ENCODE data around the gene PHC2. TPM values are rescaled to one million over a fixed set of nuclear protein-coding genes. Genes with fewer than 3 reads are reported as not detected.

Gene PHC2
- total RNA-seq, 1 experiment from 2014 or later: 9.4 TPM

DNA sequence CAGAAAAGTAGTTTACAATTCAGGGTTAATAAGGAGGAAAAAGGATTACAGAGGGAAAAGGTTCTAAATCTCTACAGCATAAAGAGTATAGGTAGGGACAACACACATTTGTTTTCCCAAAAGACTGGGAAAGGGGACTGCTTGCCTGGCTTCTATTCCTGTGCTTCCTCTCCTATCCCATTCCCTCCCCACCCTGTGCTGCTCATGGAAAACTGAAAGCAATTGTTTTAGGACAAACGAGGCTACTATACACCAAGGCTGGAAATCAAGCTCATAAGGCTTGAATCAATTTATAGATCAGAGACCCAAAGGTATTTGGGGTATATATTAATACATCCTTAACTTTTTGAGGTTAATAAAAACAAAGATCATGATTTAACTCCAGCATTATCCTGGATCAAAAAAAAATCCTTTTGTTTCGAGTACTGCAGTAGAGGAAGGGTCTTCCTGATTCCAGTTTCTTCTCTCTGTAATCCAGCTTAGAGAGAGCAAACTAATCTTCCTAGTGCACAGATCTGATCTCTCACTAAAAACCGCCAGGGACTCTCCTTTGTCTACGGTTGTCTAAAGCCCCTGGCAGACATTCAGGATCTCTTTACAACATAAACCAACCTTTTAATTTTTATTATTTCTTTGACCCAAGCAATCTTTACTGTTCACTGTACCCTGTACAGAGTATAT is 72.6 kb downstream of the PHC2 start:
- H3K27ac ChIP-seq (ENCODE audit: insufficient read length, low read depth, low read length): no peak overlapping the region

More for the DNA sequence above, 72.6 kb downstream of the PHC2 start:
- H3K4me3 Mint-ChIP-seq: no peak overlapping the region
- Histone ChIP-seq H2AFZ (ENCODE audit: low read length) (no peak overlapping the region), H3K18ac (ENCODE audit: insufficient read length, low read depth, low read length) (no peak overlapping the region), H3K23ac (ENCODE audit: insufficient read length, low read depth, low read length) (no peak overlapping the region), H2BK20ac (ENCODE audit: low read depth, low read length, poor library complexity, severe bottlenecking) (no peak overlapping the region), H3K4me2 (ENCODE audit: insufficient read depth, insufficient read length, low read length) (no peak overlapping the region), H3K79me2 (ENCODE audit: insufficient read depth, low read length) (no peaks in the 10 kb centered on the region), H4K20me1 (ENCODE audit: control insufficient read depth, insufficient read depth, insufficient read length) (no peaks in the 10 kb centered on the region), H3K9ac (ENCODE audit: extremely low read depth, insufficient read length, low read length) (no peak overlapping the region), H3K9me3 (ENCODE audit: control insufficient read depth, low read depth, low read length) (no peaks in the 10 kb centered on the region), H2AK5ac (ENCODE audit: insufficient read length, low read length) (no peak overlapping the region), H3K79me1 (ENCODE audit: insufficient read depth, low read depth, low read length, poor library complexity, severe bottlenecking) (no peaks in the 10 kb centered on the region), H3K14ac (ENCODE audit: insufficient read depth, low read length) (no peak overlapping the region), H3K4ac (ENCODE audit: low read depth, low read length) (no peak overlapping the region), H2BK12ac (ENCODE audit: insufficient read length, low read depth, low read length) (no peak overlapping the region), H2BK120ac (ENCODE audit: low read depth, low read length, poor library complexity, severe bottlenecking) (no peak overlapping the region), H2BK15ac (ENCODE audit: low read depth, low read length) (no peak overlapping the region), H3K4me1 (ENCODE audit: insufficient read depth, low read length) (peaks cover 9% of the 10 kb centered on the region; the same call in 1 of the 2 replicates), H4K91ac (ENCODE audit: insufficient read length, low read depth, low read length) (no peak overlapping the region), H3T11ph (ENCODE audit: low read length) (no peak overlapping the region), H3K27me3 (ENCODE audit: insufficient read depth, low read length) (peaks cover 7% of the 10 kb centered on the region; the same call in 1 of the 2 replicates), H2BK5ac (ENCODE audit: insufficient read length, low read length) (no peak overlapping the region), H4K5ac (ENCODE audit: insufficient read length, low read depth, low read length) (no peak overlapping the region), H4K8ac (replicated peaks; ENCODE audit: insufficient read length, low read depth, low read length) (no peak overlapping the region), H3K56ac (ENCODE audit: insufficient read length, low read depth, low read length) (no peak overlapping the region), H3K23me2 (ENCODE audit: insufficient read length, low read depth, low read length, poor library complexity, severe bottlenecking) (no peaks in the 10 kb centered on the region)
- TF ChIP-seq, protein P1, sequence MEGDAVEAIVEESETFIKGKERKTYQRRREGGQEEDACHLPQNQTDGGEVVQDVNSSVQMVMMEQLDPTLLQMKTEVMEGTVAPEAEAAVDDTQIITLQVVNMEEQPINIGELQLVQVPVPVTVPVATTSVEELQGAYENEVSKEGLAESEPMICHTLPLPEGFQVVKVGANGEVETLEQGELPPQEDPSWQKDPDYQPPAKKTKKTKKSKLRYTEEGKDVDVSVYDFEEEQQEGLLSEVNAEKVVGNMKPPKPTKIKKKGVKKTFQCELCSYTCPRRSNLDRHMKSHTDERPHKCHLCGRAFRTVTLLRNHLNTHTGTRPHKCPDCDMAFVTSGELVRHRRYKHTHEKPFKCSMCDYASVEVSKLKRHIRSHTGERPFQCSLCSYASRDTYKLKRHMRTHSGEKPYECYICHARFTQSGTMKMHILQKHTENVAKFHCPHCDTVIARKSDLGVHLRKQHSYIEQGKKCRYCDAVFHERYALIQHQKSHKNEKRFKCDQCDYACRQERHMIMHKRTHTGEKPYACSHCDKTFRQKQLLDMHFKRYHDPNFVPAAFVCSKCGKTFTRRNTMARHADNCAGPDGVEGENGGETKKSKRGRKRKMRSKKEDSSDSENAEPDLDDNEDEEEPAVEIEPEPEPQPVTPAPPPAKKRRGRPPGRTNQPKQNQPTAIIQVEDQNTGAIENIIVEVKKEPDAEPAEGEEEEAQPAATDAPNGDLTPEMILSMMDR (conservative IDR thresholded peaks at IDR 0.05): no peak
- peaks cover 79% of the 10 kb centered on the region for H3K27me3 Mint-ChIP-seq (ENCODE audit: low read depth)
- DNase-seq: no peak
- peaks cover 24 to 31% of the 10 kb centered on the region in 2 experiments for H3K4me1 Mint-ChIP-seq
- H3K27ac Mint-ChIP-seq: no peak overlapping the region
- no CpG with 5 or more reads among the region's 4 CpGs for WGBS (ENCODE audit: extremely low coverage, insufficient read length, low lambda C conversion rate)
- H3K36me3 Mint-ChIP-seq (ENCODE audit: insufficient read depth in 1 of 3, low read depth in 3 of 3): peaks cover 0 to 5% (median 0%) of the 10 kb centered on the region in 3 experiments; a peak in 3 of 7 replicates
- no peaks in the 10 kb centered on the region; a peak in 1 of 5 replicates for H3K9me3 Mint-ChIP-seq

Data from H9 (cell line).